Dermis microvascular lymphatic vessel endothelial cell (primary cell): ENCODE measurements around the gene SFXN2. TPM values are rescaled to one million over a fixed set of nuclear protein-coding genes. Genes with fewer than 3 reads are reported as not detected.
A peak's percentile ranks its signal among the peaks of the same experiment; 100 is the strongest.
"Not testable (repeated sequence)": the region's sequence is repeated elsewhere in the genome, so short reads cannot be mapped to it uniquely, and the experiment has no call there.

ENCODE experiments used
- DNase-seq, 2 donors: peaks; one replicate each; pipeline versions ENCODE4 v3.0.0 to v3.0.0-alpha.2; 2010; ENCODE audit warnings: low read depth in 2 of 2
- total RNA-seq: library from RNA; depleted of rRNA; stranded (reverse); fragments of >200 nt; gene quantifications from 2 replicates; pipeline ENCODE4 v1.2.1, GENCODE V29; 2014

The SFXN2 gene
- total RNA-seq, 1 donor from 2014 or later: 6.9 TPM

DNA sequence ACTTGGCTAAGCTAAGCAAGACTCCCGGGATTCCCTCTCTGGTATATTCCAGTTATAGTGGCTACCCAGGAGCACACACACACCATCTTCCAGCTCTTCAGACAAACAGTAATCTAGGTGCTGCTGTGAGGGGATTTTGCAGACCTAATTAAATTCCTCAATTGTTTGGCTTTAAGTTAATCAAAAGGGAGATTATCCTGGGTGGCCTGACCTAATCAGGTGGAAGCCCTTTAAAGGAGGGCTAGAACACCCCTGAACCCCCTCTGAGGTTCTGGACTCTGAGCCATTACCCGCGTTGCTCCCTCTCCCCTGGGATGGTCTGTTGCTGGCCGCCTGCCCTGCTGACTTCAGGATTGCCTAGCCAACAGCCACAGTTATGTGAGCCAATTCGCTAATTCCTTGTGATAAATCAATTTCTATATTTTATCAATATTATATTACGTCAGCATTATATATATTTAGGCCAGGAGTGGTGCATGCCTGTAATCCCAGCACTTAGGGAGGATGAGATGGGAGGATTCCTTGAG, 6.4 kb downstream of the SFXN2 start:
- no peak for DNase-seq

DNA sequence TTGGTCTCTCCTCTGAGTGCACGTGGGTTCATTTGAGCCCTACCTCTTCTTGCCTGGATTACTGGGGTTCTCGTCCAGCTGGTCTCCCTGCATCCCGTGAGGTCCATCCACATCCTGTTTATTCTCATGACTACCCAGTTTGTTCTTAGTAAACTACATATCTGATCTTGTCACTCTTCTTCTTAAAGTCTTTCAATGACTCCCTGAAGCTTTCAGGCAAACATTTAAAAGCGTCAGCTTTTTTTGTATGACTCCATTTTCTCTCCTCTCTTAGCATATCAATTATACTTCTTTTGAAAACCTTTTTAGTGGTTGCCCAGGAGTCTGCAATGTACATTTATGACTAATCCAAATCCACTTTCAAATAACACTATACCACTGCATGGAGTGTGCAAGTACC, 7.5 kb downstream of the SFXN2 start:
- DNase-seq: no peak

DNA sequence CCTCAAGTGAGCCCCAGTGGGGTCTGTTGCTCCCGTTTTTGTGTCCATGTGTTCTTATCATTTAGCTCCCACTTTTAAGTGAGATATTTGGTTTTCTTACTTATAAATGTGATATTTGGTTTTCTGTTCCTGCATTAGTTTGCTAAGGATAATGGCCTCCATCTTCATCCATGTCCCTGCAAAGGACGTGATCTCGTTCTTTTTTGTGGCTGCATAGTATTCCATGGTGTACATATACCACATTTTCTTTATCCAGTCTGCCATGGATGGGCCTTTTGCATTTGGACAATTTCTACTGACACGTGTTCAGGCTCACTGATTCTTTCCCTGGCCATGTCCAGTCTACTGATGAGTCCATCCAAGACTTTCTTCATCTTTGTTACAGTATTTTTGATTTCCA, 9.6 kb downstream of the SFXN2 start:
- DNase-seq: no peak

DNA sequence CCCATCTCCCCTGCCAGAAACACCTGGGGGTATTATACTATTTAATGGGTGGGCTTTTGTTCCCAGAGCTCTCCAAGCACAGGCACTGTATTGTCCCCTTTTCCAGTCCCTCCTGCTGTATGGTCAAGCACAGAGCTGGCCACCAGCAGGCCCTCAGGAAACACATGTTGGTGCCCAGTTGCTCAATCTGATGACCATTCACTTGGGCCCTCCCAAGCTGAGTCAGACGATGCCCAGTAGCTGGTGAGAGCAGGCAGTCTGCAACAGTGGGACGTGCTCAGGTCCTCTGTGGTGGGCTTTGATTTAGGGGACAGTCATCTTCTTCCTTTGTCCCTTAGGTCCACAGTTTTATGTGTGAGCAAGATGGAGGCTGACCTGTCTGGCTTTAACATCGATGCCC, 11.8 kb downstream of the SFXN2 start:
- DNase-seq: no peak

DNA sequence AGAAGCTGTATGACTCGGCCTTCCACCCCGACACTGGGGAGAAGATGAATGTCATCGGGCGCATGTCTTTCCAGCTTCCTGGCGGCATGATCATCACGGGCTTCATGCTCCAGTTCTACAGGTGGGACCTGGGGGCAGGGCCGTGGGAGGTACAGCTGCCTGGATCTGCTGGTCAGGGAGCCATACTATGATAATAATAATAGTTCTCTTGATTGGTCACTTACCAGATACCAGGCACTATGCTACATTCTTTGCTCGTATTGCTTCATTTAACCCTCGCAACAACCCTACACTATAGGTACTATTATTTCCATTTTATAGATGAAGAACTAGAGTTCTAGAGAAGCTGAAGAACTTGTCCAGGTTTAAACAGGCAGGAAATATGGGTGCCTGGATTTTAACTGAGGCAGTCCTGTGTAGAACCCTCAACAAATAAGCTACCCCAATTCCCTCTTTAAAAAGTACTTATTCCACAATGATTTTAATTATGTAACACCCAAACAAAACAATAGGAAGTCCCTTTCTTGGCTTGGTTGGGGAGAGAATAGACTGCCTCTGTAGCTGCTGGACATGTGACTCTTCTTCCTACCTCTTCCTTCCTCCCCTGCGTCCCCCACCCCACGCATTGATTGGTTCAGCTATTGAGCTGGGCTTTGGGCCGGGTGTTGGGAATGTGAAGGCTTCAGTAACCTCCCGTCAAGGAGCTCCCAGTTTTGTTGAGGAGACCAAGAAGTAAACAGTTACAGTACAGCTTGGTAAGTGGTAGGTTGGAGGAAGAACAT, 12.8 kb downstream of the SFXN2 start:
- DNase-seq: no peak

DNA sequence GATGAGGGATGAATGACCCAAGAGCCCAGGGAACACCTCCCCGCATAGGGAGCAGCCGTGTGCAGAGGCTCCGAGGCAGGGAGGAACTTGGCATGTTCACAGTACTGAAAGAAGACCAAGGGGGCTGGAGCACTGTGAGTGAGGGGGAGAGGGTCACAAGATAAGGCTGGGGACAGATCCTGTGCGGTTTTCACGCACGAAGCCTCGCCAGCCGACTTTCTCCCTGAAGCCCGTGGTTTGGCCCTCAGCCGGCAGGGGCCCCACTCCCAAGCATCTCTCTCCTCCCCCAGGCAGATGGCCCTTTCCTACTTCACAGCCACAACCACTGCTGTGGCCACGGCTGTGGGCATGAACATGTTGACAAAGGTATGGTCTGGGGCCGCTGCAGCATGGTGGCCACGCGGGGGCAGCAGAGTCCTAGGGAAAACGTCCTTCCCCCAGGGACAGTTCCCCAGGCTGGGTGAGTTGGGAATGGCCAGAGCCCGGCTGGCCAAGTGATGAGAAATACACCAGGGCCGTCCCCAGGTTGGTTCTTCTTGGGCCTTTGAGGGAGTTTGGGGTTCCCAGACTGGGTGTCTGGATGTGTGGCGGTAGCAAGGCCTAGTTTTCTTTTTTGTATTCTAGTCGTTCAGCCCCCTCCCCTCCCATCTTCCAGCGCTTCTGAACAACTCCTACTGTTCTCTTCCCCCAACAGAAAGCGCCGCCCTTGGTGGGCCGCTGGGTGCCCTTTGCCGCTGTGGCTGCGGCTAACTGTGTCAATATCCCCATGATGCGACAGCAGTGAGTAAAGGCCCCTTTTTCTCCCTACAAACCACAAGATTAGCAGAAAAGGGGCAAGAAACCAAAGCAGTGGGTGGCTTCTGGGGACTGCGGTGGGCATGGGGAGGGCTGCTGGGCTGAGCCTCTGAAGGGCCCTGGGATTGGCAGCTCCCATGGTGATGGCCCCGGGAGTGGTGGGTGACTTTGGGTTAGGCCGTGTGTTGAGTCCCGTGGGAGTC, 14.9 kb downstream of the SFXN2 start:
- DNase-seq: peak; percentile 64 to 83

DNA sequence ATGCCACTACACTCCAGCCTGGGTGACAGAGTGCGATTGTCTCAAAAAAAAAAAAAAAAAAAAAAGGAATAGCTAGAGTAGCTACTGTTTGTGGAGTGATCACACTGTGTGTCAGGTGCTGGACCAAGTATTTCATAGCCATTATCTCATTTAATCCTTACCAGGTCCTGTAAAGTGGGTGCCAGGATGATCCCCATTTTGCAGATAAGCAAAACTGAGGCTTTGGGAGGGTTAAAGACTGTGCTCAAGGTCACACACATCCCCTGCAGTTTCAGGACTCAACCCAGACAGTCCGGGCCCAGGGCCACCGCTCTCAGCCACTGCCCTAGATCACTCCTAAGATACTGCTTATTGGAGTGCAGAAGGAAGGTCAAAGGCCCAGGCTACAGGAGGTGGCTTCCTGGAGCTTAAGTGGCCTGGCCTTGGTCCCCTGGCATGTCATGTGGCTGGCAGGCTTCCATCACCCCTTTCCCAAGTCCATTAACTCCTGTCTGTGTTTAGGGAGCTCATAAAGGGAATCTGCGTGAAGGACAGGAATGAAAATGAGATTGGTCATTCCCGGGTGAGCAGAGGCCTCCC, 16.9 kb downstream of the SFXN2 start:
- DNase-seq: no peak

DNA sequence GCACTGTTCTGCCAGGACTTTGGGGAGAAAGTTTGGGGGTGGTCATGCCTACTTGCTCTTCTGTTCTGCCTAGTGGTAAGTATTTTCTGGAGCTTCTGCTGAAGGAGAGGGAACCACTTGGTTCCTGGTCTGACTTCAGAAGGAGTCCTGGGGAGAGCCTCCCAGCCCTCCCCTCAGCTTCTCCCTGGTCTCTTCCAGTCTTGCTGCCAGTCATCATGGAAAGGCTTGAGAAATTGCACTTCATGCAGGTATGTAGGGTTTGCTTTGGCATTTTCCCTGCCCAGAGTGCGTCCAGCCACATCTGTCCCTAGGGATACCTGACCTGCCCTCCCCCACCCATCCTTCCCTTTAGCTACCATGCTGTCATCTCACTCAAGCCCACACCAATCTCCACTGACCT, 18.2 kb downstream of the SFXN2 start:
- no peak for DNase-seq

DNA sequence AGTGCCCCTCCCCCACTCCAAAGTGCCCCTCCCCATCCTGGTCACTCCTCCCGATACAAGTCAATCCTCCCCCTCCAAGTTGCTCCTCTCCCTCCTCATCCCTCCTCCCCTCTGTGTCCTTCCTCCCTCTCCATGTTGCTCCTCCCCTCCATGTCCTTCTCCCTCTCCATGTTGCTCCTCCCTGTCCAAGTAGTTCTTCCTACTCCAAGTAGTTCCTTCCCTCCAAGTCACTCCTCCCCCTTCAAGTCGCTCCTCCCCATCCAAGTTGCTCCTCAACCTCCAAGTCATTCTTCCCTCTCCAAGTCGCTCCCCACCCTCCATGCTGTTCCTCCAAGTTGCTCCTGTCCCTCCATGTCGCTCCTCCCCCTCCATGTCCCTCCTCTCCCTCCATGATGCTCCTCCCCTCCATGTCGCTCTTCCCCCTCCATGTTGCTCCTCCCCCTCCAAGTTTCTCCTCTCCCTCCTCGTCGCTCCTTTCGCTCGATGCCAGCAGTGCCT, 20.7 kb downstream of the SFXN2 start:
- no peak for DNase-seq

DNA sequence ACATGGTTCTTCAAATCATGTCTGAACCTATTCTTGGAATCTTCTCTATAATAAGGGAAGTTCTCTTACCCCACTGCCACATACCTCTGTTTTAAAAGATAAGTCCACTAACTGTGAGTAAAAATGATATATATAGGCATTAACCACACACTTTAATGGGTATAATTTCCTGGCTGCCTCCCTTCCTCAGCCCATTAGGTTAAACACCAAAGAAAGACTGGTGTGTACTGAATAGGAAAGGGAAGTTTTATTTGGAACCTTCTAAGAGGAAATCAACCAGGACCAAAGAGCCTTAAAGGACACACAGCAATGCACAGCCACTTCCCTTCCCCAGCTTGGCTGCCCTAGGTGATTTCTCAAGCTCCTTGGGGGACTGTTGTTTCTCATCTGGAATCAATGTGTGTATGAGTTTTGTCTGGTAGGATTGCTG, 24.3 kb downstream of the SFXN2 start:
- peak in 1 of 2 donors; percentile 80 for DNase-seq

DNA sequence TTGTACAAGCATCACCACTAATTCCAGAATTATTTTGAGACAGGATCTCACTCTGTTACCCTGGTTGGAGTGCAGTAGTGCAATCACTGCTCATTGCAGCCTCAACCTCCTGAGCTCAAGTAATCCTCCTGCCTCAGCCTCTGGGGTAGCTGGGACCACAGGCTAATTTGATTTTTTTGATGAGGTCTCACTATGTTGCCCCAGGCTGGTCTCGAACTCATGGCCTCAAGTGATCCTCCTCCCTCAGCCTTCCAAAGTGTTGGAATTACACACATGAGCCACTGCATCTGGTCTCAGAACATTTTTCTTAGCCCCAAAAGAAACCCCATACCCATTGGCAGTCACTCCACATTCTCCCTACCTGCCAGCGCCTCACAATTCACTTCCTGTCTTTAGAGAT, 25.8 kb downstream of the SFXN2 start:
- DNase-seq: no peak

DNA sequence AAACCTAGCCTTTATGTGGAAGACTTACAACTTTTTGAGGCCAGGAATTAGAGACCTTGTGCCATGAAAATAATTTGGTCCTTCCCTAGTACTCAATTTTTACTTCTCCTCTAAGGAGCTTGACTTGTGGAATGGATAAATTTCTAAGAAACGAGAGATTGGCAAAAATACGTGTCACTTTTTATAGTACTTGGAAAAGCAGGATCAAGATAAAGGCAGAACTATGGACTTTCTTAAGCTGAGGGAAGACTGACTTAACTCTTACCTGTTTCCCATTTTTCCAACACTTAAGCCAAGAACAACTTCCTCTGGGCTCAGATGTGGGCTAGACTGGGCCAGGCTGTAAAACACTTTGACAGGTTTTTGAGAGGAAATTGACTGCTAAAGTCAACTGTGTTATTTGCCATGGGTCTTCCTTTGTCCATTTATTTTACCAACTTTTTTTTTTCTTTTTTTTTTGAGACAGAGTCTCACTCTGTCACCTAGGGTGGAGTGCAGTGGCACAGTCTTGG, 27.3 kb downstream of the SFXN2 start:
- DNase-seq: peak in 1 of 2 donors; percentile 78

DNA sequence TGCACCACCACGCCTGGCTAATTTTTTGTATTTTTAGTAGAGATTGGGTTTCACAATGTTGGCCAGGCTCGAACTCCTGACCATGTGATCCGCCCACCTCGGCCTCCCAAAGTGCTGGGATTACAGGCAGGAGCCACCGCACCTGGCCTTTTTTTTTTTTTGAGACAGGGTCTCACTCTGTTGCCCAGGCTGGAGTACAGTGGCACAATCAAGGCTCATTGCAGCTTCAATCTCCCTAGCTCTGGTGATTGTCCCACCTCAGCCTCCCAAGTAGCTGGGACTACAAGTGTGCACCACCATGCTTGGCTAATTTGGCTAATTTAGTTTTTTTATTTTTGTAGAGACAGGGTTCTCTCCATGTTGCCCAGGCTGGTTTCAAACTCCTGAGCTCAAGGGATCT, 27.9 kb downstream of the SFXN2 start:
- not testable (repeated sequence) for DNase-seq

DNA sequence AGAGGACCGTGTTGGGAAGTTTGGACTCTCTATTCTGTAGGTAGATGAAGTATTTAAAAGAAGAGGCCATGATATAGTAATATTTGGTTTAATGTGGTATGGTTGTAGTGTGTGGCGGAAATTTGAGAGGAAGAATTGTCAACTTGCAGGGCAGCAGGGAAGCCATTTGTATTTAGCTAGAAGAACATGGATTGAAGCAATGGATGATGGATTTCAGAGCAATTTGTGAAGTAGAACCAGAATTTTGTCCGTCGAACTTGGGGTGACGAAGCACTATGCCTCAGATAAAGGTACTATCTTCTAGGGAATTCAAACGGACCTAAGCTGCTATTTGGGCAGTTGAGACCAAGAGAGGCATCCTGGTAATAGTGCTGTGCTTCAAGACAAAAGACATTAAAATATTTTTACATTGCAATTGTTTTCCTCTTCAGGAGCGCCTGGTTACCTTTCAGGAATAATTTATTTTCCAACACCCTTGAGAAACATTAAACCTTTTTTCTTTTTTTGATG, 28.7 kb downstream of the SFXN2 start:
- no peak for DNase-seq

DNA sequence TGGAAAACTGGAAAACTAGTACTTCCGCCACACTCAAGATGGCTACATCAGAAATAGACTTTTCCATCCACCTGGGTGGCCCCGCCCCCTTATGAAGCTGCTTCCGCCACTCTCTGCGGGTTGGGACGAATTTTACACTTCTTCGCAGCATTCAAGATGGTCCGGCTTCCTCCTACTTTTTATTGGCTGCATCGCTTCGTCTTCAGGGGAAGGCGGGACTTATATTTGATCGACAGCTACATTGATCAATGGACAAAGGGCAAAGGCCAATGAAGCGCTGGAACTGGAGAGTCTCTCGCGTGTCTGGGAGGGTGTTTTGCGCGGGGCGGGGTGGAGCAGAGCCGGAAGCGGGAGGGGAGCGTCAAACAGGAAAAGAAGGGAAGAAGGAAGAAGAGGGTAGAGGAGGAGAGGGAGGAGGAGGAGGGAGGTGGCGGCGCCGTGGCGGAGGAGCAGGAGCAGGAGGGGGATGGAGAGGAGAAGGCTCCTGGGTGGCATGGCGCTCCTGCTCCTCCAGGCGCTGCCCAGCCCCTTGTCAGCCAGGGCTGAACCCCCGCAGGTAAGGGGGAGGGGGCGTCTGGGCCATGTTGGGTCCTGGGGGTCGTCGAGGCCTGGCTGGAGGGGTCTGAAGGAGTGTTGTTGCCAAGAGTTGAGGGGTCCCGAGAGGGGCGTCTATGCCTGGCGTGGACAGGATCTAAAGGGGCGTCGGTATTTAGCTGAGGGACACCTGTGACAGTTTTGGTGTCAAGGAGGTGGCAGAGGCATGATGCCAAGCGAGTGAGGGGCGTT, 29.3 kb downstream of the SFXN2 start, which contains the start of gene WBP1L:
WBP1L (plus strand) TSS at position 361 of the 786 bp plus-strand sequence; CDS start at position 467, 106 bp downstream.
- peak; percentile 98 to 99 for DNase-seq

DNA sequence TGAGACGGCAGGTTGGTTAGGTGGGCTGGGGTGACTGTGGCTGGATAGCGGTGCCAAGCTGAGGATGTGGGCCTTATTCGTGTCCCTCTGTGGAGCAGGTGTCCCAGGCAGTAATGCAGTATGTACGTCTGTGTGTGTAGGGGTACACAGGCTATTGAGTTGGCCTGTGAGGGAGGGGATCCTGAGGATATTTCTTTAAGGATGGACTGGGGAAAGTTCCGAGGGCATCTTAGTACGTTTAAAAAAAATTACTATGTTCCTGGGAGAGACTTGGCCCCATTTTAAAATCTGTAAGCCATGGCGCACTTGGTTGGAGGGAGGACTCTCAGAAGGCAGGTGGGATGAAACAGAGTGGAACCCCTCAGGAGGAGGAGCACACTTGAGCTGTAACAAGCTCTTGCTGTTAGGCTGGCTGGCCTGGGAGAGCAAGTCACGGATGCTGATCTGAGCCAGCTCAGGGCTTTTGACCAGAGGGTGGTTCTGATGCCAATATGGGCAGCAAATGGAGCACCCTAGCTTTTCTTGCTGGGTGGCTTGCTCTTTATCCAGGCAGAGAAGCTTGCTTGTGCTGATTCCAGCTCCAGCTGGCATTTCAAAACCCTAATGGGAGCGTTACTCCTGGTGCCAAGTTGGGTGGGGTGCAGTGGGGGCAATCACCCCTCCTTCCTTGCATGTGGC, 30.1 kb downstream of the SFXN2 start:
- DNase-seq: peak in 1 of 2 donors; percentile 44

DNA sequence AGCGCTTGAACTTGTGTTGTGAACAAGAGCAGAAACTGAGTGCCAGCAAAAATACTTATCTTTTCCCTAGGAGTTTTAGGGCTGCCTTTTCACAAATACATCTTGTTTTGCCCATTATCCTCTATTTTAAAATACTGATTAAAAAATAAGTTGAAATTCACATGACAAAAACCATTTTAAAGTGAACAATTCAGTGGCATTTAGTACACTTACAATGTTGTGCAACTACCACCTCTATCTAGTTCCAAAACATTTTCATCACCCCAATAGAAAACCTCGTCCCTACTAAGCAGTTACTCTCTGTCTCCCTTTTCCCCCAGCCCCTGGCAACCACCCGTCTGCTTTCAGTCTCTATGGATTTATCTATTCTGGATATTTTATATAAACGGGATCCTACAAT, 30.7 kb downstream of the SFXN2 start:
- DNase-seq: no peak

DNA sequence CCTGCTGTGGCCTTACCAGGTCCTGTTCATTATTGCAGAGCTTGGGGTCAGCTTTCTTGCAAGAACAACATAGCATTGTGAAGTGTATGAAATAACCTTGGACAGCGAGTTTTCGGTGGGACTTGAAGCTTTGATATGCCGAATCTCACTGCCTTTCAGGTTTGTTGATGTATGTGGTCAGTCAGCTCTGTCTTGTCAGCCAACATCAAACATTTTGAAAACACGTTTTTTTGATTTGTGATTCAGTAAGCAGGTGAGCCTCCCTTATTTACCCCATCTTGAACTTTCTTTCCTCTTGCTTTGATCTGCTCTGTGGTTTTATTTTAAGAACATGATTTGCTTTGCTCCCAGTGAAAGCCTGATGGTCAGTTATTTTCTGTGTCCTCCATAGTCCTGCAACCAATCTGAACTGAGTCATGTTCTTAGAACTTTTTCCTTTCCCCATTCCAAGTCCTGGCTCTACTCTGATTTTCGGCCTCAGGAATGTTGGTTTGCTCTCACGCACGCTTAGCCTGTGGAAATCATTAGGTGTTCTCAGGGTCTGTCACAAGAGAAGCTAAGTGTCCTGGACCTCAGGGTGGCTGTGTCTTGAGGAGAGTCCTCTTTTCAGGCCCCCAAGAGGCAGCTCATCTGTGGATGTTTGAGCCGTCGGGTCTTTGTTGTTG, 38.0 kb downstream of the SFXN2 start:
- no peak for DNase-seq
